Epithelial cell of proximal tubule (primary cell): ENCODE results near the gene GAS6. TPM values are rescaled to one million over a fixed set of nuclear protein-coding genes. Genes with fewer than 3 reads are reported as not detected.

ENCODE experiments used
- DNase-seq: peaks from one replicate; pipeline ENCODE4 v3.0.0-alpha.2; 2011; ENCODE audit warnings: low read depth
- H3K4me3 ChIP-seq: 2 replicates; pipeline ENCODE4 v1.5.1; 2011; ENCODE audit warnings: low read depth, mild to moderate bottlenecking, low read length
- CTCF ChIP-seq: conservative IDR thresholded peaks from 2 replicates; pipeline ENCODE4 v1.5.1; 2012; ENCODE audit warnings: low read depth, mild to moderate bottlenecking, low read length
- total RNA-seq: library from RNA; depleted of rRNA; stranded (reverse); fragments of >200 nt; gene quantifications from 2 replicates; pipeline ENCODE4 v1.2.3, GENCODE V29; 2015

GAS6 gene
- total RNA-seq, 1 donor from 2014 or later: 127 TPM

GRCh38 chr13:113860051-113860664 is 3.7 kb downstream of the GAS6 start:
- no peak overlapping the region for H3K4me3 ChIP-seq
- no peak for TF ChIP-seq CTCF
- DNase-seq: no peak

DNA sequence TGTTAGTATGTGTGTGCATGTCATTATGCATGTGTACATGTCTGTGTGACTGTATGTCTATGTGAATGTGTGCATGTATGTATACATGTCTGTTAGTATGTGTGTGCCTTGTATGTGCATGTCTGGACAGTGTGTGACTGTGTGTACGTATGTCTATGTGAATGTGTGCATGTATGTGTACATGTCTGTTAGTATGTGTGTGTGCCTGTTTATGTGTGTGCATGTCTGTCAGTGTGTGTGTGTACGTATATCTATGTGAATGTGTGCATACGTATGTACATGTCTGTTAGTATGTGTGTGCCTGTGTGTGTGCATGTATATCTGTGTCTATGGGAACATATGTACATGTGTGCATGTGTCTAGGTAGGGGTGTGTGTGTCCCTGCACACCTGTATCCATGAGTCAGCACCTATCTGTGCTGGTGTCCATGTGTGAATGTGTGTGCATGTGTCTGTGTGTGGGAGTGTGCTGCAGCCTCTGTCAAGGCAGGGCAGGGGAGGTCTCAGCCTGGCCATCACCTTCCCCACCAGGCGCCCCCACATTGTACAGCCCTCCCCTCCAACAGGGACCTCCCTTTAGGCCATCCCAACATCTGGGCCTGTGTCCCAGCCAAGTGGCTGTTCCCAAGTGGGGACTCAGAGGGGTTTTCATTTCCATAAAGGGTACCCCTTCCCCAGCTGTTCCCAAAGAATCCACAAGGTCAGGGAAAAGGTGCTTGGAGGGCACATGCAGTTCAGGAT is 4.4 kb downstream of the GAS6 start:
- no peak for DNase-seq
- TF ChIP-seq CTCF: no peak
- no peak overlapping the region for H3K4me3 ChIP-seq

DNA sequence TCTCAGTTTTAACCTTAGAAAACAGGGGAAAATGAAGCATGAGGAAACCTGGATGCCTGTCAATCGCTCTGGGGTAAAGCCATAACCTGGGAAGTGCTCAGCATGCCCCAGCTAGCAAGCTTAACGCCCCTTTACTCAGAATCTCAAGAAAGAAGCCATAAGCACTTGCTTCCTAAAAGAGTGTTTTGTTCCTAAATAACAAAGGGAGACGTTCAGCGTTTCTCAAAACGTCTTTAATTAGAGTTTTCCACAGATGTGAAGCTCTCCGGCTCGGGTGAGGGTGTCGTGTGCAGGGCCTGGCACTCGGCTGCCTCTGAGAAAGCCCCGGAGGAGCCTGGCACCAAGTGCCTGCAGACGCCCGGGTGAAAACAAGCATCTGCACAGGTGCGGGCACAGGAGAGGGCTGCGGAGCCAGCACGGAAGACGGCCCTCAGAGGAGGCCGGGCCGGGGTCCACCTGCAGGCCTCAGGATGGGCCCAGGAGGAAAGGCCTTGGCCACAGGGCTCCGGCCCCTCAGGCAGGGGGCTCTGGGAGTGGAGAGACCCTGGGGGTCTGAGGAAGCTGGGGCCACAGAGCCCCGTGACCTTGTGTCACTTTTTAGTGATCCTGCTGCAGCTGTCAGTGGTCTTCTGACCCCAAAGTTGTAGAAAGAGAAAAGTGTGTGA is 6.2 kb downstream of the GAS6 start:
- TF ChIP-seq CTCF: no peak
- H3K4me3 ChIP-seq: no peak overlapping the region
- no peak for DNase-seq

DNA sequence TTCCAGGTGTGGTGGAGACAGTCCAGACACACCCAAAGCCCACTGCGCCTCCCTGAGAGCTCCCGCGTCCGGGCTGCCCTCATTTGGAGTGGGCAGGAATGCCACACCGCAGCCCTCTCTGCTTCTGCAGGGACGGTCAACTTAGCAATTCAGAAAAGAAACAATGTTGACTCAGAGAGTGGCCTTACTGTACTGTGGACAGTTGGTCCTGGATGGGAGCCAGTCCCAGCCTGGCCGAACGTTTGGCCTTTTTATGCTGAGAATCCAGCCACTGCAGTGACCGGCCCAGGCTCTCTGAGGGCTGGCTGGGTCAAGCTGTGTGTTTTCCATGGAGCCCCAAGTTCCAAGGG is 7.2 kb downstream of the GAS6 start:
- H3K4me3 ChIP-seq: no peak overlapping the region
- no peak for DNase-seq

GRCh38 chr13:113855931-113856715 is 7.8 kb downstream of the GAS6 start:
- TF ChIP-seq CTCF: no peak
- no peak for DNase-seq
- no peak overlapping the region for H3K4me3 ChIP-seq

More for the DNA sequence above, 7.2 kb downstream of the GAS6 start:
- no peak for TF ChIP-seq CTCF

DNA sequence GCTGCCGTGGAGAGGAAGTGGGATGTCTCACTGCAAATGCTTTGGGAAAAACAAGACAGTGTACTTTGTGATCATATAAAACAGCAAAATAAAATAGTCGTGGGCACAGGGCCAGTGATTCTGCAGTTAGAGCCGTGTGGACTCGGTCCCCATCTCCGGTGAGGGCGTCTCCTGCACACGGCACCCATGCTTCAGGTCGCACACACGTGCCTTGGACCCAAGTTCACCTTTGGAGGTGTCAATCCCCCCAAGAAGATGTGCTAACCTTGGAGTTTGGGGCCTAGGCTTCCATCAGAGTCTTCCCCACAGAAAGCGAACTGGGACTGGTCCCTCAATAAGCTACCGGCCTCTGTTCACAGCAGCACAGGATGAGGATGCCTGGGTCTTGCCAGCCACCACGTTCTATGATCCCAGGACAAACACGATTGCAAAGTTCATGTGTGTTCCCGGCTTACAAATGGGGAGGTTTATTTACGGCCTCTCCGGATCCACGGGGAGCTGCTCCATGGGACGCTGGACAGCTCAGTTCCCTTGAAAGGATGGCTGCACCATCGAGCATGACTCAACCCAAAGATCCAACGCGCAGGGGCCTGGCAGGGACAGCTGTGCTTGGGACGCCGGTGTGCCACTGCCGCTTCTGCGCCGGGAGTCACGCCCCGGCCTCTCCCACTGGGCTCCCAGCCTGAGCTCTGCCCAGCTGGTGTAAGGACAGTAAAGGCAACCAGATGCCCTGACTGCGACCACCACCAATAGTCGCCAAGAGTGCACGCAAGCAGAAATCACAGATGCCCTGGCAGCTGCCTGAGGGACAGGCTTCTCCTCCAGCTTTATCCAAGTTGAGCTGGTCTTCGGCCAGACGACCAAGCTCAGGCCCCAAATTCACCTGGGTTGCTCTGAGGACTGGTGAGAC is 8.6 kb downstream of the GAS6 start:
- H3K4me3 ChIP-seq: no peak overlapping the region
- no peak for TF ChIP-seq CTCF
- DNase-seq: no peak
